ENCODE results near the gene FAM161B. TPM values are rescaled to one million over a fixed set of nuclear protein-coding genes. Genes with fewer than 3 reads are reported as not detected.

FAM161B gene
- total RNA-seq, 4 donors from 2014 or later = 1.8 to 6.5 (median 3.1) TPM

DNA sequence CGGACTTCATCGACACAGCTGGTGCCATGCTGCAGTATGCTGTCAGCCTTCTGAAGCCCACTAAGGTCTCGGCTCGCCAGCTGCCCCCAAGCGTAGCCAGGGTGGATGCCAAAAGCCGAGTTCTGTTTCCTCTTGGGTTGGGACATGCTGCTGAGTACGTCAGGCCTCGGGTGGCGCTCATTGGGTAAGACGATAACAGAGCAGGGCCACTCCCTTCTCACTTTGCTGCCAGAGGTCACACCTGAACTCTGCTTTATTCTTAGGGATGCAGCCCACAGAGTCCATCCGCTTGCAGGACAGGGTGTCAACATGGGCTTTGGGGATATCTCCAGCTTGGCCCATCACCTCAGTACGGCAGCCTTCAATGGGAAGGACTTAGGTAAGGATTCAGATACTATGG, 11.3 kb upstream of the FAM161B start:
- no peak for DNase-seq (ENCODE audit: low spot score)
- TF ChIP-seq, protein P1, sequence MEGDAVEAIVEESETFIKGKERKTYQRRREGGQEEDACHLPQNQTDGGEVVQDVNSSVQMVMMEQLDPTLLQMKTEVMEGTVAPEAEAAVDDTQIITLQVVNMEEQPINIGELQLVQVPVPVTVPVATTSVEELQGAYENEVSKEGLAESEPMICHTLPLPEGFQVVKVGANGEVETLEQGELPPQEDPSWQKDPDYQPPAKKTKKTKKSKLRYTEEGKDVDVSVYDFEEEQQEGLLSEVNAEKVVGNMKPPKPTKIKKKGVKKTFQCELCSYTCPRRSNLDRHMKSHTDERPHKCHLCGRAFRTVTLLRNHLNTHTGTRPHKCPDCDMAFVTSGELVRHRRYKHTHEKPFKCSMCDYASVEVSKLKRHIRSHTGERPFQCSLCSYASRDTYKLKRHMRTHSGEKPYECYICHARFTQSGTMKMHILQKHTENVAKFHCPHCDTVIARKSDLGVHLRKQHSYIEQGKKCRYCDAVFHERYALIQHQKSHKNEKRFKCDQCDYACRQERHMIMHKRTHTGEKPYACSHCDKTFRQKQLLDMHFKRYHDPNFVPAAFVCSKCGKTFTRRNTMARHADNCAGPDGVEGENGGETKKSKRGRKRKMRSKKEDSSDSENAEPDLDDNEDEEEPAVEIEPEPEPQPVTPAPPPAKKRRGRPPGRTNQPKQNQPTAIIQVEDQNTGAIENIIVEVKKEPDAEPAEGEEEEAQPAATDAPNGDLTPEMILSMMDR (IDR thresholded peaks at IDR 0.05) = no peak
- ATAC-seq (ENCODE audit: low FRiP score) = no peak

DNA sequence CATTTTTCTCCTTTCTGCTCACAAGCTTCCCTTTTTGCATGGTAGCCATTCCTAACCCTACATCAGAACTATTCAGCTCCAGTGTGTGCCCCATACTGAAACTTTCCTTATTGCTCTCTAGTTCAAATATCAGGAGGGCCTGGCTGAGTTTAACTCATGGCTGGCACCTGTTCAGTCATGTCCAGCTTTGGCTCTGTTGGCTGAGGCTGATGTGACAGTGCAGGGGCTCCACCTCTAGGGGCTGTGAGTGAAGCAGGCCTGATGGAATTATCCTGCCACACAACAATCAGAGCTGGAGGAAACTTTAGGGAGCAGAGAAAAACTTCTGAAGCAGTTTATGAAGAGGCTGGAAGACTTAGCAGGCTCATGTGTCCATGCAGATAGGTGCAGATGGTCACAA, 8.7 kb upstream of the FAM161B start:
- ATAC-seq (ENCODE audit: low FRiP score) (no peak), DNase-seq (ENCODE audit: low spot score) (no peak)
- TF ChIP-seq, protein P1 (IDR thresholded peaks at IDR 0.05) = no peak

DNA sequence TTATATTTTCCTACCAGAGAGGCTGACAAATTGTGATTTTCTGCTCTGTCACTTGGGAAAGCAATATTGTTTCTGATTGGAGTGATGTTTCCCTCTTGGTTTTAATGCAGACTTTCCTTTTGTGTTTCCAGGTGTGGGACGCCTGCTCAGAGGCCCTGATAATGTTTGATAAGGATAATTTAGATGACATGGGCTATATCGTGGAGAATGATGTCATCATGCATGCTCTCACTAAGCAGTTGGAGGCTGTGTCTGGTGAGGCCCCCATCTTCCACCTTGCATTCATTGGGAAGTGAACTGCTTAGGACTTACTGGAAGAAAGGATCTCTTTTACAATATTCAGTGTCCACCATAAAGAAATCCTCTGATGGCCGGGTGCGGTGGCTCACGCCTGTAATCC, 5.8 kb upstream of the FAM161B start:
- DNase-seq (ENCODE audit: low spot score) (no peak), ATAC-seq (ENCODE audit: low FRiP score) (no peak)
- TF ChIP-seq, protein P1 (IDR thresholded peaks at IDR 0.05) = no peak

DNA sequence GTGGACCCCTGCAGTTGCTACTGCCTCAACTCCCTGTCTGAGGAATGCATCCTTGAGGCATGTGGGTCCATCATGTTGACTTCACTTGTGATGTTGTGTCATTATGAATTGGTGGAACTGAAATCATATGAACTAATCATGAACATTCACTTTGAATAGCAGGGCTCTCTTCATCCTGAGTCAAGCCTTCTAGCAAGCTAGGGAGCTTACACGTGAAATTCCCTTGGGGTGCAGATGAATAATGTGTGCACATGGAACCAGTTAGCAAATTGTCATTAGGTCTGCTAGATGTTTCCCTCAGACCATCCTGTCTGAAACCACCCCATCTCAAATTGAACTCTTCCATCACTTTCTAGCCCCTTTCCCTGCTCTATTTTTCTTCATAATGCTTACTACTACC, 3.8 kb upstream of the FAM161B start:
- DNase-seq (ENCODE audit: low spot score) (no peak), ATAC-seq (ENCODE audit: low FRiP score) (no peak)
- TF ChIP-seq, protein P1 (IDR thresholded peaks at IDR 0.05) = no peak

DNA sequence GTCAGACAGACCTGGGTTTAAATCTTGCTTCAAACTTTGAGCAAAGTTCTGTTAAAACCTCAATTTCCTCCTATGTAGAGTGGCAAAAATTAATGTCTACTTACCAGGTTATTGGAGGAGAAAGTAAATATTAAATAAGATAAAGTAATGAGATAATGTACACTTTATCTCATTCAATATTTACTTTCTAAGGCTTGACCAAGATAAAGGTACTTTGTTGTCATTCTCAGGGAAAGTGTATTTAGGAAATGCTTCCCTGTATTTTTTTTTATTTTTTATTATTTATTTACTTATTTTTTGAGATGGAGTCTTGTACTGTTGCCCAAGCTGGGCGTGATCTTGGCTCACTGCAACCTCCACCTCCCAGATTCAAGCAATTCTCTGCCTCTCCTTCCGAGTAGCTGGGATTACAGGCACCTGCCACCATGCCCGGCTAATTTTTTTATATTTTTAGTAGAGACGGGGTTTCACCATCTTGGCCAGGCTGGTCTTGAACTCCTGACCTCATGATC, 4.7 kb downstream of the FAM161B start:
- DNase-seq (ENCODE audit: low spot score) (no peak), ATAC-seq (ENCODE audit: low FRiP score) (no peak)
- TF ChIP-seq, protein P1 (IDR thresholded peaks at IDR 0.05) = no peak

DNA sequence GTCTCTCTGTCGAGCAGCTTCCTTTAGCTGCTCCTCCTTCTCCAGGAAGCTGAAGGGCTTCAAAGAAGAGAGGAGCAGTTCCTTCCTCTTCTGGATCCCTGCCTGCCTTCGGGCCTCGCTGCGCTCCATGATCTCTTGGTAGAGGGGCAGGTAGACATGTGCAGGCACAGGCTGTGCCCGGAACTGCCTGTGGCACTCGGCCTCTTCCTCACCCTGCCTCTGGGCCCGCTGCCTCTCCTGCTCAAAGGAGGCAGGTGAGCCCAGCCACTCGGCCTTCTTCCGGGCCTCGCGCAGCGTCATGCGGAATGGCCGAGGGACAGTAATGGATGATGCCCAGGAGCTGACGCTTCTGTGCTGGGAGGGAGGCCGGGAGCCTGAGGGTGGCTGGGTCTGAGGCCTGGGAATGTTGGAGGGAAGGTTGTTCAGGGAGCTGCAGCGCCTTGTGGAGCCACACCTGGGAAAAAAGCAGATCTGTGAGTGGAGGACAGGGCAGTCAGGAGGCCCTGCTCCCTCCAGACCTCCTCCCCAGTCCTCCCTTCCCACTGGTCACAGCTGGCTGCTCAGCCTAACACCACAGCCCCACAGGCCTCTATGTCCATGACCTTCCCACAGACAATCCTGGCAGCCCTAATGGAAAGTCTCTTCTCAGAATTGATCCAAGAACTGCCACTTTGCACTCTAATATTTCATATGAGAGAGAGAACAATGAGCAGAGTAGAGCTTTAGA, 5.3 kb downstream of the FAM161B start:
- TF ChIP-seq, protein P1 (IDR thresholded peaks at IDR 0.05) = no peak
- DNase-seq (ENCODE audit: low spot score) (no peak), ATAC-seq (ENCODE audit: low FRiP score) (no peak)

DNA sequence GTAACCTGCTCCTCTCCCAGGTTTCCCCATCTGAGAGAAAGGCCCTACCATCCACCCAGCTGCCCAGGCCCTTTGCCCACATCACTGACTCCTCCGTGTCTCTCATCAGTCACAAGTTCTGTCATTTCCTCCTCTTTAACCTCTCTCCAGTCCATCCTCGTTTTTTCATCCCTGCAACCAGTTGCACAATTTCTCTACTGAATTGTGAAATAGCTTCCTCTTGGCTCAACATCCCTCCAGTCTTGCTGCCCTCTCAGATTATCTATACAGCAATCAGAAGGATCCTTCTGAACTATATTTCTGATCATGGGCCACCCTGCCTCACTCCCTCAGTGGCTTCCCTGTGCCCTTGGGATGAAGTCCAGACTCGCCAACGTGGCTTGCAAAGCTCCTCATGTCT, 6.8 kb downstream of the FAM161B start:
- ATAC-seq (ENCODE audit: low FRiP score) (peak; percentile 90), DNase-seq (ENCODE audit: low spot score) (peak; percentile 23)
- TF ChIP-seq, protein P1 (IDR thresholded peaks at IDR 0.05) = no peak

Measured in omental fat pad (tissue), 4 donors.